OCI-LY1 (cell line): ENCODE results near the gene AGAP1.

Experiments used
- CTCF ChIP-seq: fragments of 200-600 bp; sonication (generic), shearing (Covaris generic); IDR thresholded peaks from 2 replicates; pipeline ENCODE4 v1.5.1; 2017; ENCODE audit warnings: mild to moderate bottlenecking, antibody characterized with exemption, low read length, moderate library complexity, mixed read lengths
- EZH2 ChIP-seq: fragments of 200-600 bp; sonication (generic), shearing (Covaris generic); IDR thresholded peaks from 2 replicates; pipeline ENCODE4 v1.8.0; 2017; ENCODE audit warnings: borderline replicate concordance, mixed run types, mild to moderate bottlenecking, antibody characterized with exemption, low read length, moderate library complexity, mixed read lengths

DNA sequence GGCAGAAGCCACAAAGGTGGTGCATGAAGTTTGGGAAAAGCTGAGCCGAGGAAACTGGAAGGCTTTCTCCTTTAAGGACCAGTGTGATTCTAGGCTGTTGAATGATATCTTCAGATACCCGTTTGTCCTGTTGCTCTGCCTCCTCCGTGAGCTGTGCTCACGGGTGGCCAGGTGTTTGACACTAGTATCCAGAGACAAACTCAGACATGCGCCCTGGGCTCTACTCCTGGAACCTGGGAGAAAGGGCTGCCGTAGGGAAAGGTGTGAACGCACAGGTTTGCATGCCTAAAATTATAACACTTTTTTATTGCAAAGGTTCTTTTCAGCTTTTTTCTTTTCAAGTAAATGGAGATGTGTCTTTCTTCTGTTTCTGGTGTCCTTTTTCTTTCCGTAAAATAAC, 81.6 kb downstream of the AGAP1 start:
- TF ChIP-seq EZH2, result no peak
- no peak for TF ChIP-seq CTCF
